ENCODE results near the gene RAE1.

RAE1 gene

GRCh38 chr20:57371363-57371762, 20.3 kb downstream of the RAE1 start:
- H3K36me3 ChIP-seq (ENCODE audit: control insufficient read depth, insufficient read depth, low read length) = peaks cover 67% of the 10 kb centered on the region
- H3K27me3 ChIP-seq (ENCODE audit: control insufficient read depth, insufficient read depth, low read length, poor library complexity, severe bottlenecking) = no peaks in the 10 kb centered on the region
- 92 to 94% methylated on average over 4 of the region's 4 CpGs for WGBS, 2 experiments
- no peaks in the 10 kb centered on the region for H3K9me3 ChIP-seq (ENCODE audit: control insufficient read depth, low read length)
- no peak overlapping the region for H3K4me3 ChIP-seq (ENCODE audit: insufficient read depth, low read depth, low read length)
- no peaks in the 10 kb centered on the region for H3K4me1 ChIP-seq (ENCODE audit: control insufficient read depth, insufficient read depth, low read length)
- H3K27ac ChIP-seq (ENCODE audit: insufficient read depth, low read depth, low read length, poor library complexity, severe bottlenecking) = no peak overlapping the region

DNA sequence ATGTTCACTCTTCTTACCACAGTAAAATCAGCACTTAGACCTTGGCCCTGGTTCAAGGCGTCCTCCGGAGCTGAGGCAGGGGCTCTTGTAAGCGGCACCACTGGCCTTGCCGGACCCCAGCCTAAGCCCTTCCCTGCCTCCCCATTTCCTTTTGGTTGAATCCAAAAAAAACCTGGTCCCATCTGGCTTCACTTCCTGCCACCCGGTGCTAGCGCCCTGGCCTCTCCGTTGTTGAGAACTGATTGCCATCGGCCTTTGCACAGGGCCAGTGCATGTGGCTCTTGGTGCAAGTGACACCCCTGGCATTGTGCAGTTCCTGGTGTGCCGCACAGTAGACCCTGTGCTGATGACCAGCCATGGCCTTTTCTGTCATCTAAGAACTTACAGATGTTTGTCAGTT, 21.1 kb downstream of the RAE1 start:
- Histone ChIP-seq H3K4me1 (ENCODE audit: control insufficient read depth, insufficient read depth, low read length) (no peaks in the 10 kb centered on the region), H3K36me3 (ENCODE audit: control insufficient read depth, insufficient read depth, low read length) (peaks cover 70% of the 10 kb centered on the region), H3K27me3 (ENCODE audit: control insufficient read depth, insufficient read depth, low read length, poor library complexity, severe bottlenecking) (no peaks in the 10 kb centered on the region), H3K4me3 (ENCODE audit: insufficient read depth, low read depth, low read length) (no peak overlapping the region), H3K27ac (ENCODE audit: insufficient read depth, low read depth, low read length, poor library complexity, severe bottlenecking) (no peak overlapping the region), H3K9me3 (ENCODE audit: control insufficient read depth, low read length) (no peaks in the 10 kb centered on the region)
- 94 to 96% methylated on average over 9 of the region's 9 CpGs for WGBS, 2 experiments

- H3K27me3 ChIP-seq (ENCODE audit: control insufficient read depth, insufficient read depth, low read length, poor library complexity, severe bottlenecking) = no peaks in the 10 kb centered on the region
- H3K36me3 ChIP-seq (ENCODE audit: control insufficient read depth, insufficient read depth, low read length) = peaks cover 67% of the 10 kb centered on the region
- WGBS, 2 experiments = 94 to 96% methylated on average over 25 of the region's 25 CpGs
- H3K4me3 ChIP-seq (ENCODE audit: insufficient read depth, low read depth, low read length) = no peak overlapping the region
- H3K27ac ChIP-seq (ENCODE audit: insufficient read depth, low read depth, low read length, poor library complexity, severe bottlenecking) = no peak overlapping the region
- H3K9me3 ChIP-seq (ENCODE audit: control insufficient read depth, low read length) = no peaks in the 10 kb centered on the region
- H3K4me1 ChIP-seq (ENCODE audit: control insufficient read depth, insufficient read depth, low read length) = no peaks in the 10 kb centered on the region
Observed at GRCh38 chr20:57372581-57373350, 21.7 kb downstream of the RAE1 start.

- H3K27ac ChIP-seq (ENCODE audit: insufficient read depth, low read depth, low read length, poor library complexity, severe bottlenecking) = no peak overlapping the region
- no peaks in the 10 kb centered on the region for H3K4me1 ChIP-seq (ENCODE audit: control insufficient read depth, insufficient read depth, low read length)
- no peak overlapping the region for H3K4me3 ChIP-seq (ENCODE audit: insufficient read depth, low read depth, low read length)
- peaks cover 55% of the 10 kb centered on the region for H3K36me3 ChIP-seq (ENCODE audit: control insufficient read depth, insufficient read depth, low read length)
- no peaks in the 10 kb centered on the region for H3K9me3 ChIP-seq (ENCODE audit: control insufficient read depth, low read length)
- 91 to 93% methylated on average over 12 of the region's 12 CpGs for WGBS, 2 experiments
- H3K27me3 ChIP-seq (ENCODE audit: control insufficient read depth, insufficient read depth, low read length, poor library complexity, severe bottlenecking) = no peaks in the 10 kb centered on the region
Observed at GRCh38 chr20:57374343-57374930, 23.4 kb downstream of the RAE1 start.

DNA sequence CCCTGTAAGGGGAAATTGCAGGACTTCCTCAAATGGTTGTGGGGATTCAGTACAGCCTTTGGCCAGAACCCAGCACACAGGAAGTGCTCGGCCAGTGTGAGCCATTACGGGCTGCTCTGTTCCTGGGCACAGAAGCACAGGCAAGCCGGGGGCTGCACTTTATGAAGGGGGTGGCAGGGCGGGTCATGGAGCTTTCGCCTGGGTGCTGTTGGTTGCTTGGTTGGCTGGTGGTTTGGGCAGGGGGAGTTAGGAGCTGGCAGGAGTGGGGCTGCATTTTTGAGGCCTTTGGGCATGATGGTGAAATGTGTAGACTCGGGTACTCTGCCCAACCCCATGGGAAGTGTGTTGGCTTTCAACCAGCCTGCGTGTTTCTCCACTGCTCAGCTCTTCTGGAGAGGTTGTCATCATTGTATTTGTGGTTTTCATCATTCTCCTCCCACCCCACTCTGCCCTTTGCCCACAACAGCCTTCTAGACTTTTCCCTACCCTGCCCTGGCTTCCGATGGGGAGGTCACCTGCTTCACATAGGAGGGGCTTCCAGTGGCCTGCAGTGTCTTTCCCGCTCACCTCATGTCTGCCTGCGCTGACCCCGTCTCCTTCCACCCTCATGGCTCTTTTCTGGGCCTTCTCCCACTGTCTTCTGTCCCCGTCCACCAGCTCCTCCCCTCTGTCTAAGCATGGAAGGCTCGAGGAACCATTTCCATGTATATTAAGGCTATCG, 24.0 kb downstream of the RAE1 start:
- Histone ChIP-seq H3K27me3 (ENCODE audit: control insufficient read depth, insufficient read depth, low read length, poor library complexity, severe bottlenecking) (no peaks in the 10 kb centered on the region), H3K36me3 (ENCODE audit: control insufficient read depth, insufficient read depth, low read length) (peaks cover 50% of the 10 kb centered on the region), H3K9me3 (ENCODE audit: control insufficient read depth, low read length) (no peaks in the 10 kb centered on the region), H3K4me1 (ENCODE audit: control insufficient read depth, insufficient read depth, low read length) (no peaks in the 10 kb centered on the region), H3K4me3 (ENCODE audit: insufficient read depth, low read depth, low read length) (no peak overlapping the region), H3K27ac (ENCODE audit: insufficient read depth, low read depth, low read length, poor library complexity, severe bottlenecking) (no peak overlapping the region)
- 92 to 94% methylated on average over 14 of the region's 14 CpGs for WGBS, 2 experiments

DNA sequence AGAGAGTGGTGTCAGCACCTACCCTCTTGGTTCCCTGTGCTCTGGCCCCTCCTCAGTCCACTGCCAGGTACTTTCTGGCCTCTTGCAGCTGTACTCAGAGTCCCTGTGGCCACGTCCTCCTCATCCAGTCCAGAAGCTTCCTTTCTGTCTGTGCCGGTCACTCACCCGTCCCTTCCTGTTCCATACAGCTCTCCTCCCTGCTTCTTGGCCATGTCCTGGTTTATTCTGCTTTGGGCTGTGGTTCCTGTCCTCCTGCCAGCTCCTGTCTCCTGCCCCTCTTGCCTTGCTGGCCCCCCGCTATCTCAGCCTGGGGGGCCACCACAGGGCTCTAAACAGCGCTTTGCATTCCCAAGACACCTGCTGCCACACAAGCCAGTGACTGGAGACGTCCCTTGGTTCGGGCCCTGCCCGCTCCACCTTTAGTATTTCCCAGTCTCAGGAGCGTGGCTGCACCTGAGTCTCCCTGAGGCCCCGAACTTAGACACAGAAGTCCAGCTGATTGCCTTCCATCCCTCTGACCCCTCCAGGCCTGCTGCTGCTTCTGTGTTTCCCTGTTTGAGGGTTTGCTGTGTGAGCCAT, 24.7 kb downstream of the RAE1 start:
- Histone ChIP-seq H3K9me3 (ENCODE audit: control insufficient read depth, low read length) (no peaks in the 10 kb centered on the region), H3K4me3 (ENCODE audit: insufficient read depth, low read depth, low read length) (no peak overlapping the region), H3K27ac (ENCODE audit: insufficient read depth, low read depth, low read length, poor library complexity, severe bottlenecking) (no peak overlapping the region), H3K36me3 (ENCODE audit: control insufficient read depth, insufficient read depth, low read length) (peaks cover 44% of the 10 kb centered on the region), H3K27me3 (ENCODE audit: control insufficient read depth, insufficient read depth, low read length, poor library complexity, severe bottlenecking) (no peaks in the 10 kb centered on the region), H3K4me1 (ENCODE audit: control insufficient read depth, insufficient read depth, low read length) (no peaks in the 10 kb centered on the region)
- WGBS, 2 experiments = 93 to 95% methylated on average over 10 of the region's 10 CpGs

DNA sequence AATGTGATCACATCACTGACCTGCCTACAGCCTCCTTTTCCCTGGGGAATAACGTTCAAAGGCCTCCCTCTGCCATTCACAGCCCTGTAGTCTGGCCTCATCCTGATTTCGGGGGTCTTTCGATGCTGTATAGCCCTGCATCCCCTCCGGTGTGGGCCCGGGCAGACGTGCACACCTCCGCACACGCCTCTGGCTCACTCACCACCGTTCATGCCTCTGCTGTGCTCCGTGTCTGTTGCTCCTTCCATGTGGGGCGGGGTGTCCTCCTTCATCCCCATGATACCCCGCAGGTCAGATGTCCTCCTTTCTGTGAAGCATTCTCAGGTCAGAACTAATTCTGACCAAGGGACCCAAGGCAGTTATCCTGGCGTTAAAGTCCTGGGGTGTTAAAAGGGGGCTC, 26.3 kb downstream of the RAE1 start:
- H3K9me3 ChIP-seq (ENCODE audit: control insufficient read depth, low read length) = no peaks in the 10 kb centered on the region
- no peak overlapping the region for H3K4me3 ChIP-seq (ENCODE audit: insufficient read depth, low read depth, low read length)
- no peaks in the 10 kb centered on the region for H3K4me1 ChIP-seq (ENCODE audit: control insufficient read depth, insufficient read depth, low read length)
- no peaks in the 10 kb centered on the region for H3K27me3 ChIP-seq (ENCODE audit: control insufficient read depth, insufficient read depth, low read length, poor library complexity, severe bottlenecking)
- no peak overlapping the region for H3K27ac ChIP-seq (ENCODE audit: insufficient read depth, low read depth, low read length, poor library complexity, severe bottlenecking)
- peaks cover 42% of the 10 kb centered on the region for H3K36me3 ChIP-seq (ENCODE audit: control insufficient read depth, insufficient read depth, low read length)
- 90 to 92% methylated on average over 13 of the region's 13 CpGs for WGBS, 2 experiments

DNA sequence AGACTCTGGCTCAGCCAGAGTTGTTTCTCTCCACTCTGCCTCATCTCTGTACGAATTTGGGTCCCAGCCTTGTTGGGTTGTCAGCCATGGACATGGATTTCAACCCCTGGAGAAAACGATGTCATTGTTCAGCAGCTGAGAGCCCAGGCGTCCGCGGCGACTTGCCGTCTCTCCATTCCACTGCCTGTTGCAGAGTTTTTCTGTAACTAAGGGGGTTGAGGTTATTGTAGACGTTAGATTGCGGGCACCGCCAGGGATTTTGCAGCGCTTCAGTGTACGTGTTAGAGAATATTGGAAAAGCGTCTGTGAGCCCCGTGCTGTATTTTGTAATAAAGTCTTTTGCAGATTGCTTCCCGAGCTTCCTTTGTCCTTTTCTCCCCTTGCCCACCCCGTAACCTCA, 27.1 kb downstream of the RAE1 start:
- H3K27ac ChIP-seq (ENCODE audit: insufficient read depth, low read depth, low read length, poor library complexity, severe bottlenecking) = no peak overlapping the region
- H3K4me3 ChIP-seq (ENCODE audit: insufficient read depth, low read depth, low read length) = no peak overlapping the region
- peaks cover 37% of the 10 kb centered on the region for H3K36me3 ChIP-seq (ENCODE audit: control insufficient read depth, insufficient read depth, low read length)
- no peaks in the 10 kb centered on the region for H3K27me3 ChIP-seq (ENCODE audit: control insufficient read depth, insufficient read depth, low read length, poor library complexity, severe bottlenecking)
- 91 to 93% methylated on average over 16 of the region's 16 CpGs for WGBS, 2 experiments
- no peaks in the 10 kb centered on the region for H3K4me1 ChIP-seq (ENCODE audit: control insufficient read depth, insufficient read depth, low read length)
- H3K9me3 ChIP-seq (ENCODE audit: control insufficient read depth, low read length) = no peaks in the 10 kb centered on the region

DNA sequence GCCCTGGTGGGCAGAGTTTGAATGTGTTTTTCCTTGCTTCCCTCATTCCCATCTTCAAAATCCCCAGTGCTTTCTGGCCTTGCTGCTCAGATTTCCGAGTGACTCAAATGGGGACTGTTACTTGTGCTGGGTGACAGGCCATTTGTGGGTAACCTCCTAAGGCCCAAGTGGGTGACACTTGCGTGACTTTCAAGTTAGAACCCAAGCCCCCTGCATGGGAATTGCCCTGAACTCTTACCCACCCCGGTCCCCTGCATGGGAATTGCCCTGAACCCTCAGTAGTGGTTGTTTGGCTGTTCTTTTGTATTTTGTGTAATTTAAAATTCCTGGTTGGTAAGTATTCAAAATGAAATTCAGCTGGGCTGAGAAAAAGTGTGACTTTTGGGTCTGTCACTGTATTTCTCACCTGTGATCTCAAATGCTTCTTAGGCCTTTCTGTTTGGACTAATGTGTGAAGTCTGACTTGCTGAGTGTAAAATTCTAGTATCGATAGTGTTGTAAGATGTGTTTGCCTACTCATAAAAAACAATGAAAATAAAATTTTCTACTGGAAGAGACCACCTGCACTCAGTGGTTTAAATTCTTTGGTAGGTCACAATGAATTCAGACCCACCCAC, 27.7 kb downstream of the RAE1 start:
- Histone ChIP-seq H3K4me3 (ENCODE audit: insufficient read depth, low read depth, low read length) (no peak overlapping the region), H3K27ac (ENCODE audit: insufficient read depth, low read depth, low read length, poor library complexity, severe bottlenecking) (no peak overlapping the region), H3K27me3 (ENCODE audit: control insufficient read depth, insufficient read depth, low read length, poor library complexity, severe bottlenecking) (no peaks in the 10 kb centered on the region), H3K36me3 (ENCODE audit: control insufficient read depth, insufficient read depth, low read length) (peaks cover 33% of the 10 kb centered on the region), H3K9me3 (ENCODE audit: control insufficient read depth, low read length) (no peaks in the 10 kb centered on the region), H3K4me1 (ENCODE audit: control insufficient read depth, insufficient read depth, low read length) (no peaks in the 10 kb centered on the region)
- WGBS, 2 experiments = 99 to 100% methylated on average over 3 to 4 of the region's 4 CpGs

- Histone ChIP-seq H3K27ac (ENCODE audit: insufficient read depth, low read depth, low read length, poor library complexity, severe bottlenecking) (no peak overlapping the region), H3K4me3 (ENCODE audit: insufficient read depth, low read depth, low read length) (no peak overlapping the region), H3K9me3 (ENCODE audit: control insufficient read depth, low read length) (no peaks in the 10 kb centered on the region), H3K4me1 (ENCODE audit: control insufficient read depth, insufficient read depth, low read length) (no peaks in the 10 kb centered on the region), H3K36me3 (ENCODE audit: control insufficient read depth, insufficient read depth, low read length) (peaks cover 28% of the 10 kb centered on the region), H3K27me3 (ENCODE audit: control insufficient read depth, insufficient read depth, low read length, poor library complexity, severe bottlenecking) (no peaks in the 10 kb centered on the region)
- 92 to 96% methylated on average over 5 of the region's 5 CpGs for WGBS, 2 experiments
Observed at GRCh38 chr20:57379263-57379647, 28.2 kb downstream of the RAE1 start.

All from ectodermal cell (in vitro differentiated cells).